HFFc6 (cell line): Measurements from ENCODE around the gene ANKRD11. TPM values are rescaled to one million over a fixed set of nuclear protein-coding genes. Genes with fewer than 3 reads are reported as not detected.

ENCODE experiments used
- DNase-seq: peaks from one replicate; pipeline ENCODE4 v3.0.0-alpha.2; 2018
- H3K27ac Mint-ChIP-seq: 2 replicates; pipeline ENCODE4 v1.8.0; 2020; ENCODE audit warnings: mild to moderate bottlenecking, mixed read lengths
- H3K27me3 Mint-ChIP-seq: 2 replicates; pipeline ENCODE4 v1.8.0; 2021; ENCODE audit warnings: mild to moderate bottlenecking, moderate library complexity, mixed read lengths; ENCODE audit not compliant: insufficient read depth
- H3K36me3 Mint-ChIP-seq: 2 replicates; pipeline ENCODE4 v1.8.0; 2021; ENCODE audit warnings: low read depth, mixed read lengths
- H3K4me1 Mint-ChIP-seq: 2 replicates; pipeline ENCODE4 v1.8.0; 2020; ENCODE audit warnings: low read depth, mixed read lengths
- H3K4me3 Mint-ChIP-seq: 2 replicates; pipeline ENCODE4 v1.8.0; 2020; ENCODE audit warnings: mild to moderate bottlenecking, moderate library complexity, mixed read lengths
- H3K9me3 Mint-ChIP-seq: 2 replicates; pipeline ENCODE4 v1.8.0; 2020; ENCODE audit warnings: mild to moderate bottlenecking, mixed read lengths
- total RNA-seq, 6 experiments: library from RNA; stranded (reverse); fragmentation: NEBNext Ultra II Directional; extraction: Animal tissue kit (Norgen Biotek cat#: 25700); gene quantifications; 2 replicates in 1 of 6; 3 replicates in 5 of 6; pipeline ENCODE4 v1.2.3, GENCODE V29; 2021
- TF ChIP-seq, protein P1 (sequence below): fragments of 200-600 bp; sonication (generic); IDR thresholded peaks from 2 replicates; pipeline ENCODE4 v1.5.0; 2021; ENCODE audit warnings: antibody characterized with exemption, mild to moderate bottlenecking

Gene ANKRD11
- total RNA-seq, 6 experiments from 2014 or later: 110 to 120 (median 116) TPM

DNA sequence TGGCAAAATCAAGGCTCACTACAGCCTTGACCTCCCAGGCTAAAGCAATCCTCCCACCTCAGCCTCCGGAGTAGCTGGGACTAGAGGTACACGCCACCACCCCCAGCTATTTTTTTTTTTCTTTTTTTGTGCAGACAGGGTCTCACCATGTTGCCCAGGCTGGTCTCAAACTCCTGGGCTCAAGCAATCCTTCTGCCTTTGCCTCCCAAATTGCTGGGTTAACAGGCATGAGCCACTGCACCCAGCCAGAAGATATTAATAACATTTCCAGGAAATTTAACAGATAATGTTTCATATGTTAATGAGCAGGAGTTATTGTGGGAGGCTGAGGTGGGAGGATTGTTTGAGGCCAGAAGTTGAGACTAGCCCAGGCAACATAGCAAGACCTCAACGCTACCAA, 9.4 kb upstream of the ANKRD11 start:
- H3K36me3 Mint-ChIP-seq: no peaks in the 10 kb centered on the region
- no peak overlapping the region for H3K4me3 Mint-ChIP-seq
- no peak overlapping the region for H3K27ac Mint-ChIP-seq

DNA sequence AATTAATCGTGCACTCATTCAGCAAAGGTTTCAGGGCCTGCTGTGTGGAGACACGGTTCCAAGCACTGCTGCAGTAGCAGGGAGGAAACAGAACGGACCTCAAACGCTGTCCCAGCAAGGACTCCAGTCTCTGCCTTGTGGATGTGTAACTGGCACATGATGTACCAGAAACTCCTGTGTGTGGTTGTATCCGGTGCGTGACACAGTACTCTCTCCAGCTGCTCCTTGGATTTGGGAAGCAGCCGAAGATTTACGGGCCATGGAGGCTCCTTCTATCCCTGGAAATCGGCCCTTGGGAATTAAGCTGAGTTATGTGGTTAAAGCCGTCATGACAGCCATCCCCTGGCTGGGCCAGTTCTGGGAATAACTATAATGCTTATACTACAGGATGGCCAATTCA, 8.5 kb upstream of the ANKRD11 start:
- H3K4me3 Mint-ChIP-seq: no peak overlapping the region
- no peaks in the 10 kb centered on the region for H3K36me3 Mint-ChIP-seq
- no peak overlapping the region for H3K27ac Mint-ChIP-seq
- TF ChIP-seq, protein P1, sequence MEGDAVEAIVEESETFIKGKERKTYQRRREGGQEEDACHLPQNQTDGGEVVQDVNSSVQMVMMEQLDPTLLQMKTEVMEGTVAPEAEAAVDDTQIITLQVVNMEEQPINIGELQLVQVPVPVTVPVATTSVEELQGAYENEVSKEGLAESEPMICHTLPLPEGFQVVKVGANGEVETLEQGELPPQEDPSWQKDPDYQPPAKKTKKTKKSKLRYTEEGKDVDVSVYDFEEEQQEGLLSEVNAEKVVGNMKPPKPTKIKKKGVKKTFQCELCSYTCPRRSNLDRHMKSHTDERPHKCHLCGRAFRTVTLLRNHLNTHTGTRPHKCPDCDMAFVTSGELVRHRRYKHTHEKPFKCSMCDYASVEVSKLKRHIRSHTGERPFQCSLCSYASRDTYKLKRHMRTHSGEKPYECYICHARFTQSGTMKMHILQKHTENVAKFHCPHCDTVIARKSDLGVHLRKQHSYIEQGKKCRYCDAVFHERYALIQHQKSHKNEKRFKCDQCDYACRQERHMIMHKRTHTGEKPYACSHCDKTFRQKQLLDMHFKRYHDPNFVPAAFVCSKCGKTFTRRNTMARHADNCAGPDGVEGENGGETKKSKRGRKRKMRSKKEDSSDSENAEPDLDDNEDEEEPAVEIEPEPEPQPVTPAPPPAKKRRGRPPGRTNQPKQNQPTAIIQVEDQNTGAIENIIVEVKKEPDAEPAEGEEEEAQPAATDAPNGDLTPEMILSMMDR: no peak
- peaks cover 25% of the 10 kb centered on the region for H3K4me1 Mint-ChIP-seq
- H3K27me3 Mint-ChIP-seq: no peaks in the 10 kb centered on the region
- no peaks in the 10 kb centered on the region for H3K9me3 Mint-ChIP-seq
- no peak for DNase-seq

More for the DNA sequence above, 9.4 kb upstream of the ANKRD11 start:
- TF ChIP-seq, protein P1: no peak
- Mint-ChIP-seq H3K9me3 (no peaks in the 10 kb centered on the region), H3K27me3 (no peaks in the 10 kb centered on the region), H3K4me1 (peaks cover 19% of the 10 kb centered on the region)
- DNase-seq: no peak

DNA sequence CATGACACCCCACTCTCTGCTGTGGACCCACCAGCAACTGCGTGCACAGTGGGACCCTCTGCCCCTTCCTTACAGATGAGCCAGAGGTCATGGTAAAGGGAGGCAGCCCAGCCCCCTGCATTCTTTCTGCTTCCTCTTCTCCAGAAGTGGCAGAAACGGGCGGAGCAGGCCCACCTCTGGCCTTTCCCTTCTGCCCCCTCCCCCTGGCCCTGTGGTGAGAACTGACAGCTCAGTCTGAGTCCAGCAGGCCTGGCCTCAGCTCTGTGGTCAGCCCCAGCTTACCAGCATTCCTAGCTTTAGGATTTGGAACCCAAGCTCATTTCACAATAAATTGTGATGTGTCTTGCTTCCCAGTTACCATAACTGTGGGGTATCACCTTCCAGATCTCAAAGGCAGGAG, 4.8 kb upstream of the ANKRD11 start:
- TF ChIP-seq, protein P1: no peak; the same call in 1 of the 2 replicates
- H3K27ac Mint-ChIP-seq: peak overlapping the region; percentile 32
- no peaks in the 10 kb centered on the region for H3K9me3 Mint-ChIP-seq
- no peaks in the 10 kb centered on the region; the same call in 1 of the 2 replicates for H3K27me3 Mint-ChIP-seq
- H3K4me1 Mint-ChIP-seq: peaks cover 33% of the 10 kb centered on the region
- peak; percentile 66 for DNase-seq
- no peak overlapping the region; the same call in 1 of the 2 replicates for H3K4me3 Mint-ChIP-seq
- peaks cover 6% of the 10 kb centered on the region; the same call in 1 of the 2 replicates for H3K36me3 Mint-ChIP-seq

DNA sequence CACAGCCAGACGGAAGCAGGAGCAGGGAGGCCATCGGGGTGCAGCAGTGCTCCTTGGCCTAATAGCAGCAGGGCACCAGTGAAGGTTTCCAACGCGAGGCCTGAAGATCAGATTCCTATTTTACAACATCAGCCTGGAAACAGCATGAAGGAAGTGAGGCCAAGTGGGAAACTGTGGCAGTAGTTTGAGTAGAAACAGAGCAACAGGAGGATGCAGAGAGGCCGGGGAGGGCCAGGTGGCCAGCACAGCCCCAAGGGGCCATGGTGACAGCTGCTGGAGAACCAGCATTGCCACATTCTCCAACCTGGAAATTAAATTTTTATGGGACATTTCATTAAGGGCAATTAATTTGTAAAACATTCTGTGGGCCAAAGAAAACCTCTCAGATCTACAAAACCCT, 3.4 kb upstream of the ANKRD11 start:
- Mint-ChIP-seq H3K36me3 (peaks cover 6% of the 10 kb centered on the region; the same call in 1 of the 2 replicates), H3K4me1 (peaks cover 35% of the 10 kb centered on the region), H3K27ac (no peak overlapping the region), H3K9me3 (no peaks in the 10 kb centered on the region), H3K4me3 (no peak overlapping the region), H3K27me3 (no peaks in the 10 kb centered on the region; the same call in 1 of the 2 replicates)
- DNase-seq: no peak
- TF ChIP-seq, protein P1: no peak

DNA sequence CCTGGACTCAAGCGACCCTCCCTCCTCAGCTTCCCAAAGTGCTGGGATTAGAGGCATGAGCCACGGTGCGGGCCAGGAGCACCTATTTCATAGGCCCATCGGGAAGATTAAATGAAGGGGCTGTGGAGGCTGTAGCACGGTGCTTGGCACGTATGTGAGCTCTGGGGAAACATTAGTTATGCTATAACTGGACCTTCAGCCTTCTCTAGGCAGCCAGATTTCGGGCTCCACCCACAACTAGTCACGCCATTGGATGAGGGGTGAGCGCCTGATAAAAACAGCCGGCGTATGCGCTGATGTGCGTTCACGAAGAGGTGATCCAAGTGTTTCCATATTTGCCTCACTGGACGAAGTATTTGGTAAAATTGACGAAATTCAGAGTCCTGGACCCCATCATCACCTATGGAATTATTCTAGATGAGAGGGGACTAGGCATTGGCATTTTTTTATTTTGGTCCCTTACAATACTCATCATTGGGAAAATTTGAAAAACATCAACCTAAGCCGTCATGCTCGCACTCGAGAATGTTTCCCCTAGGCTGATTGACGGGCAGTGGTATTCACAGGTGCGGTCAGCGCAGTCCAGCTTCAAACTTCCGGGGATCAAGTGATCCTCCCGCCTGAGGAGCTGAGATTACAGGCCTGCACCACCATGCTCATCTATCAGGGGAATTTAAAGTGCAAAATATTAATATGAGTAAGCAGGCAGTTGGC, 1.8 kb upstream of the ANKRD11 start:
- Mint-ChIP-seq H3K27me3 (peaks cover 2% of the 10 kb centered on the region; the same call in 1 of the 2 replicates), H3K36me3 (peaks cover 10% of the 10 kb centered on the region), H3K27ac (peak overlapping the region; percentile 92), H3K4me1 (peaks cover 48% of the 10 kb centered on the region), H3K9me3 (no peaks in the 10 kb centered on the region), H3K4me3 (peak overlapping the region; percentile 94)
- DNase-seq: no peak
- TF ChIP-seq, protein P1: no peak
